Measurements from ENCODE around the gene PROC. TPM values are rescaled to one million over a fixed set of nuclear protein-coding genes. Genes with fewer than 3 reads are reported as not detected.
A peak's percentile ranks its signal among the peaks of the same experiment; 100 is the strongest.

The PROC gene
- total and polyA plus RNA-seq, 8 donors = 0.50 to 4.6 (median 3.7) TPM; not detected in 1

GRCh38 chr2:127410871-127411652 lies 7.2 kb upstream of the PROC start:
- no peak overlapping the region for H3K4me3 ChIP-seq
- intact Hi-C loops (cut with DNase I) = no loop called here

GRCh38 chr2:127411653-127412369 lies 6.4 kb upstream of the PROC start:
- ATAC-seq = no peak
- Histone ChIP-seq H3K27ac (peak overlapping the region; percentile 75 to 81), H3K9me3 (no peaks in the 10 kb centered on the region), H3K4me1 (peaks cover 32 to 65% of the 10 kb centered on the region in 2 donors), H3K27me3 (peaks cover 0 to 13% of the 10 kb centered on the region in 2 donors), H3K4me3 (no peak overlapping the region), H3K36me3 (no peaks in the 10 kb centered on the region)
- intact Hi-C loops (cut with DNase I) = no loop called here
- no peak for DNase-seq
- no peak for TF ChIP-seq CTCF (IDR thresholded peaks at IDR 0.05)

More at GRCh38 chr2:127410871-127411652, 7.2 kb upstream of the PROC start:
- Histone ChIP-seq H3K4me1 (peaks cover 29 to 57% of the 10 kb centered on the region in 2 donors), H3K9me3 (no peaks in the 10 kb centered on the region), H3K27ac (peak overlapping the region; percentile 75 to 81), H3K27me3 (peaks cover 0 to 5% of the 10 kb centered on the region in 2 donors), H3K36me3 (no peaks in the 10 kb centered on the region)
- ATAC-seq (peak; percentile 1), DNase-seq (no peak)
- no peak for TF ChIP-seq CTCF (IDR thresholded peaks at IDR 0.05)

- Histone ChIP-seq H3K36me3 (no peaks in the 10 kb centered on the region), H3K27ac (peak overlapping the region in 1 of 2 donors; percentile 27), H3K4me1 (peaks cover 25 to 56% of the 10 kb centered on the region in 2 donors), H3K4me3 (no peak overlapping the region), H3K9me3 (no peaks in the 10 kb centered on the region), H3K27me3 (peaks cover 0 to 19% of the 10 kb centered on the region in 2 donors)
- intact Hi-C loops (cut with DNase I) = no loop called here
- DNase-seq (no peak), ATAC-seq (no peak)
- TF ChIP-seq CTCF (IDR thresholded peaks at IDR 0.05) = no peak
These were observed 5.0 kb upstream of the PROC start for GRCh38 chr2:127413200-127413599.

- peaks cover 20 to 48% of the 10 kb centered on the region in 2 donors for H3K4me1 ChIP-seq
- DNase-seq = no peak
- no peaks in the 10 kb centered on the region for H3K9me3 ChIP-seq
- H3K4me3 ChIP-seq = no peak overlapping the region
- H3K27ac ChIP-seq = peak overlapping the region in 1 of 2 donors; percentile 27
- intact Hi-C loops (cut with DNase I) = no loop called here
- H3K27me3 ChIP-seq = peaks cover 0 to 19% of the 10 kb centered on the region in 2 donors
- TF ChIP-seq CTCF (IDR thresholded peaks at IDR 0.05) = no peak
- no peaks in the 10 kb centered on the region for H3K36me3 ChIP-seq
- no peak for ATAC-seq
These were observed 4.2 kb upstream of the PROC start for GRCh38 chr2:127413782-127414637.
